Loucy (cell line): ENCODE results near the gene CDC42BPB.
"Not testable (repeated sequence)": the region's sequence is repeated elsewhere in the genome, so short reads cannot be mapped to it uniquely, and the experiment has no call there.

Experiments used
- H2AFZ ChIP-seq: fragments of 200-600 bp; sonication (generic); 2 replicates; pipeline ENCODE4 v1.6.0; 2016; ENCODE audit warnings: antibody characterized with exemption, mild to moderate bottlenecking, low read length, moderate library complexity
- H3F3A ChIP-seq: fragments of 200-600 bp; 2 replicates; pipeline ENCODE4 v1.6.0; 2016; ENCODE audit warnings: antibody characterized with exemption, low read depth, mild to moderate bottlenecking
- H3K27me3 ChIP-seq: fragments of 200-600 bp; sonication (generic); 2 replicates; pipeline ENCODE4 v1.6.1; 2014; ENCODE audit warnings: low read length, mild to moderate bottlenecking; ENCODE audit not compliant: insufficient read depth, poor library complexity, severe bottlenecking
- H3K36me3 ChIP-seq: fragments of 200-600 bp; sonication (generic); 2 replicates; pipeline ENCODE4 v1.6.1; 2016; ENCODE audit warnings: low read length; ENCODE audit not compliant: insufficient read depth
- H3K4me1 ChIP-seq: fragments of 200-600 bp; sonication (generic); 2 replicates; pipeline ENCODE4 v1.5.1; 2014; ENCODE audit warnings: low read length, mild to moderate bottlenecking; ENCODE audit not compliant: insufficient read depth, poor library complexity, severe bottlenecking
- H3K4me2 ChIP-seq: fragments of 200-600 bp; sonication (generic); 2 replicates; pipeline ENCODE4 v1.6.0; 2014; ENCODE audit warnings: antibody characterized with exemption, low read length, low read depth, mild to moderate bottlenecking; ENCODE audit not compliant: poor library complexity, severe bottlenecking
- H3K4me3 ChIP-seq: fragments of 200-600 bp; sonication (generic); 2 replicates; pipeline ENCODE4 v1.5.1; 2014; ENCODE audit warnings: low read length, mild to moderate bottlenecking, mixed read lengths; ENCODE audit not compliant: poor library complexity, severe bottlenecking
- H3K79me2 ChIP-seq: fragments of 200-600 bp; sonication (generic); 2 replicates; pipeline ENCODE4 v1.6.1; 2014; ENCODE audit warnings: low read length; ENCODE audit not compliant: insufficient read depth
- H3K9ac ChIP-seq: fragments of 200-600 bp; sonication (generic); 2 replicates; pipeline ENCODE4 v1.6.0; 2014; ENCODE audit warnings: mild to moderate bottlenecking, low read depth, low read length, moderate library complexity; ENCODE audit not compliant: poor library complexity, severe bottlenecking
- H3K9me2 ChIP-seq: fragments of 200-600 bp; sonication (generic); replicated peaks from 2 replicates; pipeline ENCODE4 v1.6.1; 2016; ENCODE audit warnings: low read depth, low read length, mixed read lengths
- H3K9me3 ChIP-seq: fragments of 200-600 bp; sonication (generic); 2 replicates; pipeline ENCODE4 v1.6.1; 2014; ENCODE audit warnings: mild to moderate bottlenecking, antibody characterized with exemption, low read length, low read depth; ENCODE audit not compliant: insufficient read depth
- H4K20me1 ChIP-seq: fragments of 200-600 bp; sonication (generic); 2 replicates; pipeline ENCODE4 v1.6.0; 2014; ENCODE audit warnings: antibody characterized with exemption, low read length, mild to moderate bottlenecking; ENCODE audit not compliant: insufficient read depth, poor library complexity, severe bottlenecking
- EZH2phosphoT487 ChIP-seq: fragments of 200-600 bp; IDR thresholded peaks from 2 replicates; pipeline ENCODE4 v1.6.1; 2018; ENCODE audit warnings: antibody characterized with exemption, mild to moderate bottlenecking, moderate library complexity, borderline replicate concordance
- TF ChIP-seq, protein P1 (sequence below): fragments of 200-600 bp; sonication (generic); conservative IDR thresholded peaks from 2 replicates; pipeline ENCODE4 v1.5.1; 2014; ENCODE audit warnings: mild to moderate bottlenecking, antibody characterized with exemption, low read length

CDC42BPB gene

DNA sequence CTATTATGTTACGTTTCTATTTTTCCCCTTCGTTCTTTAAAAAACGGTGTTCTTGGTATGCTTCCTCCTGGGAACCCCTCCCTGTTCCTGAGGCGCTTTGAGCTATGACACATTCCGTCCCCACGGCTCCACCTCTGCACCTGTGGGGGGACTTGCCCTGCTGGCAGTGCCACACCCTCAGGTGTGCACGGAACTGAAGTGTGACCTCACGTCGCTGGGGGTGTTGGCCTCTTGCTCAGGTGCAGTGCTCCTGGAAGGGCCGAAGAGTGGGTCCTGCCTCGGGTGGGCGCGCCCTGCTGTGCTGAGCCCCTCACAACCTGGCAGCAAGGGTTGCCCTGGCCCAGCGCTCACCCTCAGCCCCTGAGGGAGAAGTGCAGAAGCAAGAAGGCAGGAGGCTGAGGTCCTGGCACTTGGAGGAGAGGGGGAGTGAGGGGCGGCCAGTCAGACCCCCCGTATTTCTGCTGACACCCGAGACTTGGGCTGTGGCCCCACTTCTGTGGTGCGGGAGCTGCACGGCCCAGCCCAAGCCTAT lies 129.9 kb downstream of the CDC42BPB start:
- Histone ChIP-seq H3K27me3 (no peaks in the 10 kb centered on the region), H3K9ac (no peak overlapping the region), H3K9me3 (no peaks in the 10 kb centered on the region), H3F3A (no peaks in the 10 kb centered on the region), H4K20me1 (no peaks in the 10 kb centered on the region), H3K4me3 (no peak overlapping the region), H3K9me2 (no peaks in the 10 kb centered on the region), H3K36me3 (no peaks in the 10 kb centered on the region), H3K79me2 (no peaks in the 10 kb centered on the region), H2AFZ (no peak overlapping the region; the same call in 1 of the 2 replicates), H3K4me2 (no peak overlapping the region), H3K4me1 (peaks cover 10% of the 10 kb centered on the region)
- TF ChIP-seq EZH2phosphoT487: no peak
- TF ChIP-seq, protein P1, sequence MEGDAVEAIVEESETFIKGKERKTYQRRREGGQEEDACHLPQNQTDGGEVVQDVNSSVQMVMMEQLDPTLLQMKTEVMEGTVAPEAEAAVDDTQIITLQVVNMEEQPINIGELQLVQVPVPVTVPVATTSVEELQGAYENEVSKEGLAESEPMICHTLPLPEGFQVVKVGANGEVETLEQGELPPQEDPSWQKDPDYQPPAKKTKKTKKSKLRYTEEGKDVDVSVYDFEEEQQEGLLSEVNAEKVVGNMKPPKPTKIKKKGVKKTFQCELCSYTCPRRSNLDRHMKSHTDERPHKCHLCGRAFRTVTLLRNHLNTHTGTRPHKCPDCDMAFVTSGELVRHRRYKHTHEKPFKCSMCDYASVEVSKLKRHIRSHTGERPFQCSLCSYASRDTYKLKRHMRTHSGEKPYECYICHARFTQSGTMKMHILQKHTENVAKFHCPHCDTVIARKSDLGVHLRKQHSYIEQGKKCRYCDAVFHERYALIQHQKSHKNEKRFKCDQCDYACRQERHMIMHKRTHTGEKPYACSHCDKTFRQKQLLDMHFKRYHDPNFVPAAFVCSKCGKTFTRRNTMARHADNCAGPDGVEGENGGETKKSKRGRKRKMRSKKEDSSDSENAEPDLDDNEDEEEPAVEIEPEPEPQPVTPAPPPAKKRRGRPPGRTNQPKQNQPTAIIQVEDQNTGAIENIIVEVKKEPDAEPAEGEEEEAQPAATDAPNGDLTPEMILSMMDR: no peak

GRCh38 chr14:102926840-102927239 lies 130.5 kb downstream of the CDC42BPB start:
- not testable (repeated sequence) for H2AFZ ChIP-seq, H3K36me3 ChIP-seq, H3K4me3 ChIP-seq, H3K79me2 ChIP-seq, H3K27me3 ChIP-seq, H3K4me2 ChIP-seq, H3K4me1 ChIP-seq, H3K9ac ChIP-seq, H3K9me3 ChIP-seq, H3K9me2 ChIP-seq, H3F3A ChIP-seq, H4K20me1 ChIP-seq

DNA sequence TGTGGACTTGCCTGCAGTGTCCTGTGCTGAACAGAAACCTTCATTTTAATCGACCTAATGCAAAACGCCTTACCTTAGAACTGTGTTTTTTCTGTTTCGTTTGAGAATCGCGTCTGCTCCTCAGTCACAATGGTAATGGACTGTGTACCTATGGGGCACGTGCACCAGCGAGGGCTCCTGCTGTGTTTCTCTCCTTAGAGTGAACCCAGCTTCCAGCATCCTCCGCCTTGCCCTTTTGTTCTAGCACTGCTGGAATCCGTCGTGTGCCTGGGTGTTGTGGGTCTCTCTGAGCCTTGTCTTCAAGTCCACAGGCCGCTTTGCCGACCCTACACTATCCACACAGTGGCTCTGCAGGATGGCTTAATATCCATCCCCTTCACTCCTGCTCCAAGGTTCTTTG lies 131.2 kb downstream of the CDC42BPB start:
- no peak overlapping the region for H3K9ac ChIP-seq
- TF ChIP-seq, protein P1: no peak
- TF ChIP-seq EZH2phosphoT487: no peak
- no peaks in the 10 kb centered on the region for H4K20me1 ChIP-seq
- H3K9me3 ChIP-seq: no peaks in the 10 kb centered on the region
- no peaks in the 10 kb centered on the region for H3K79me2 ChIP-seq
- H3K27me3 ChIP-seq: no peaks in the 10 kb centered on the region
- no peak overlapping the region for H3K4me3 ChIP-seq
- H3K4me2 ChIP-seq: no peak overlapping the region
- no peaks in the 10 kb centered on the region for H3K36me3 ChIP-seq
- H3K9me2 ChIP-seq: no peaks in the 10 kb centered on the region
- H3K4me1 ChIP-seq: peaks cover 10% of the 10 kb centered on the region
- no peak overlapping the region for H2AFZ ChIP-seq
- H3F3A ChIP-seq: no peaks in the 10 kb centered on the region

DNA sequence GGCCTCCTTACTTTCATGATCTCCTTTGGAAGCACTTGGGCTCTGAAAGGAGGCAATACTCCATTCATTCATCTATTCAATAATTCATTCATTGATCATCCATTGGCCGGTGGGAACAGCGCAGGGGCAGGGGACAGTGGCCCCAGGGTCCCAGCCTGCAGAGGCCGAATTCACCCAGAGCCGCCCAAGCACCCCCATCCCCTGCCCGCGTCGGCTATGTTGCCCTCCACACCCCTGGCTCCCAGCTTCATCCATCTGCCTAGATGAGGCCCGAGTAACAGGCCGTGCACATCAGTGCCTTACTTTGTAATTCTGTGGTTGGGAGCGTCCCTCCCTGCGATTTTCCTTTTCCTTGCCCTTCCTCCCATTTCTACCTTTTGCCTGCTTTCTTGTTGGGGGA lies 131.7 kb downstream of the CDC42BPB start:
- Histone ChIP-seq H3K9me3 (no peaks in the 10 kb centered on the region), H2AFZ (no peak overlapping the region), H3K27me3 (no peaks in the 10 kb centered on the region), H3K9me2 (no peaks in the 10 kb centered on the region), H3K4me1 (peaks cover 10% of the 10 kb centered on the region), H3K4me3 (no peak overlapping the region), H4K20me1 (no peaks in the 10 kb centered on the region), H3K9ac (no peak overlapping the region), H3K79me2 (no peaks in the 10 kb centered on the region), H3K36me3 (no peaks in the 10 kb centered on the region), H3K4me2 (no peak overlapping the region), H3F3A (no peaks in the 10 kb centered on the region)
- TF ChIP-seq, protein P1: no peak
- TF ChIP-seq EZH2phosphoT487: no peak
